Peyer's patch (tissue), 4 donors: ENCODE measurements around the gene SURF4. TPM values are rescaled to one million over a fixed set of nuclear protein-coding genes. Genes with fewer than 3 reads are reported as not detected.
"Not testable (repeated sequence)": the region's sequence is repeated elsewhere in the genome, so short reads cannot be mapped to it uniquely, and the experiment has no call there.

Experiments used
- DNase-seq, 3 donors: peaks; one replicate each; pipeline ENCODE4 v3.0.0-alpha.2; 2017 to 2019
- H3K27ac ChIP-seq, 4 donors: fragments of 200-600 bp; sonication (generic); one replicate each; pipeline ENCODE4 v1.5.1; 2016 to 2019
- H3K27me3 ChIP-seq, 2 donors: fragments of 200-600 bp; sonication (generic); one replicate each; pipeline ENCODE4 v1.5.1; 2019
- H3K36me3 ChIP-seq, 3 donors: fragments of 200-600 bp; sonication (generic); one replicate each; pipeline ENCODE4 v1.5.1; 2016 to 2019
- H3K4me1 ChIP-seq, 4 donors: fragments of 200-600 bp; sonication (generic); one replicate each; pipeline ENCODE4 v1.5.1; 2016 to 2019
- H3K4me3 ChIP-seq, 4 donors: fragments of 200-600 bp; sonication (generic); 1 replicate in 3 of 4; 2 replicates in 1 of 4; pipeline ENCODE4 v1.5.1; 2016 to 2019; ENCODE audit warnings: mild to moderate bottlenecking in 1 of 4
- H3K9me3 ChIP-seq, 4 donors: fragments of 200-600 bp; sonication (generic); one replicate each; pipeline ENCODE4 v1.5.1; 2016 to 2019; ENCODE audit warnings: mild to moderate bottlenecking in 1 of 4
- CTCF ChIP-seq, 6 experiments: fragments of 450-650 bp in 4 of 6; fragments of 200-600 bp in 2 of 6; sonication (generic) in 1 of 6; IDR thresholded peaks; one replicate each; pipeline ENCODE4 v1.5.1; 2017 to 2019; ENCODE audit warnings: antibody characterized with exemption in 6 of 6, mild to moderate bottlenecking in 3 of 6, moderate library complexity in 1 of 6
- POLR2A ChIP-seq, 2 donors: fragments of 450-650 bp; IDR thresholded peaks; one replicate each; pipeline ENCODE4 v1.5.1; 2017; ENCODE audit warnings: antibody characterized with exemption in 2 of 2, mild to moderate bottlenecking in 2 of 2, moderate library complexity in 2 of 2
- small RNA-seq, 2 donors: library from RNA; depleted of rRNA; stranded (forward); fragments of <200 nt; gene quantifications; one replicate each; pipeline ENCODE3, GENCODE V24; 2016
- total RNA-seq, 4 donors: library from RNA; depleted of rRNA; stranded (reverse); fragments of >200 nt; gene quantifications; one replicate each; pipeline ENCODE4 v1.1.0, GENCODE V29; 2016

Gene SURF4
- total RNA-seq, 4 donors from 2014 or later: 56.9 to 281 (median 225) TPM

- peak in 1 of 3 donors; percentile 19 for DNase-seq
These were observed 53.2 kb downstream of the SURF4 start for GRCh38 chr9:133322701-133323100.

DNA sequence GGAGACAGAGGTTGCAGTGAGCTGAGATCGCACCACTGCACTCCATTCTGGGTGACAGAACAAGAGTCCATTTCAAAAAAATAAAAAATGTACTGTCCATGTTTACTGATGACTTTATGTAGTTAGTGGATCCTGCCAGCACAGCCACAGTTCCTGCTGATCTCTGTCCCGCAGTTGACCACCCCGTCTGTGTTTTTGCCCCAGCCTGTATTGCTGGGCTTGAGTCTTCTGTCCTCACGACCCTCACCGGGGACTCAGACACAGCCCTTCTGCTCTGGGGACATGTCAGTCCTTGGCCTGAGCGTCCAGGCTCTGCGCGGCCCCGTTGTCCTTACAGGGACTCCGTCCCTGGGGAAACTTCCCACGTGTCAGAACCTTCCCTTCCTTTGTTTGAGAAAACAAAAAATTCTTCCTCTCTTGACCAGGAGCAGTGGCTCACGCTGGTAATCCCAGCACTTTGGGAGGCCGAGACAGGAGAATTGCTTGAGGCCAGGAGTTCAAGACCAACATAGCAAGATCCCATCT is 54.4 kb downstream of the SURF4 start:
- Histone ChIP-seq H3K36me3 (no peaks in the 10 kb centered on the region), H3K9me3 (no peaks in the 10 kb centered on the region), H3K27me3 (no peaks in the 10 kb centered on the region), H3K27ac (no peak overlapping the region), H3K4me3 (no peak overlapping the region), H3K4me1 (no peaks in the 10 kb centered on the region)
- peak in 2 of 3 donors; percentile 0 to 18 for DNase-seq
- TF ChIP-seq POLR2A (IDR thresholded peaks at IDR 0.05) (no peak), CTCF (IDR thresholded peaks at IDR 0.05) (no peak)

More at GRCh38 chr9:133322701-133323100, 53.2 kb downstream of the SURF4 start:
- no peak overlapping the region for H3K4me3 ChIP-seq
- no peaks in the 10 kb centered on the region for H3K4me1 ChIP-seq
- no peaks in the 10 kb centered on the region for H3K27me3 ChIP-seq
- H3K27ac ChIP-seq: no peak overlapping the region
- H3K36me3 ChIP-seq: no peaks in the 10 kb centered on the region
- H3K9me3 ChIP-seq: no peaks in the 10 kb centered on the region
- TF ChIP-seq POLR2A (IDR thresholded peaks at IDR 0.05) (no peak), CTCF (IDR thresholded peaks at IDR 0.05) (no peak)

GRCh38 chr9:133320421-133320881 is 55.4 kb downstream of the SURF4 start:
- Histone ChIP-seq H3K36me3 (no peaks in the 10 kb centered on the region), H3K9me3 (no peaks in the 10 kb centered on the region), H3K4me1 (no peaks in the 10 kb centered on the region), H3K27me3 (no peaks in the 10 kb centered on the region), H3K4me3 (no peak overlapping the region), H3K27ac (no peak overlapping the region)
- DNase-seq: peak in 2 of 3 donors; percentile 11 to 28
- TF ChIP-seq CTCF (IDR thresholded peaks at IDR 0.05) (no peak), POLR2A (IDR thresholded peaks at IDR 0.05) (no peak)

DNA sequence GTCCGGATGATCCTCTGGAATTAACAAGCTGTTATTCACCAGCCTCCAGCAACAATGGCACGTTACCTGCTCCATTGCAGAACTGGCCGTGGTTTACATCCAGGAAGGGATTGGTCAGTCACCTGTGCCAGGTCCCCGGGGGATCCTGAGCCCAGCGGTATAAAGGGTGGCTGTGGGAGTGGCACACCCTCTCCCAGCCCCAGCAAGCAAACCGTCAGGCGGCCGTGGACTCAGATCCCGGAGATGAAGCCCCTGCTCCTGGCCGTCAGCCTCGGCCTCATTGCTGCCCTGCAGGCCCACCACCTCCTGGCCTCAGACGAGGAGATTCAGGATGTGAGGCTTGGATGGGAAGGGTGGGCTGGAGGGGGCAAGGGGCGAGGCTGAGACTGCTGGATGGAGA is 58.3 kb downstream of the SURF4 start:
- peak in 1 of 3 donors; percentile 32 for DNase-seq
- H3K9me3 ChIP-seq, H3K27me3 ChIP-seq, H3K4me1 ChIP-seq, H3K36me3 ChIP-seq, H3K4me3 ChIP-seq, H3K27ac ChIP-seq: not testable (repeated sequence)

DNA sequence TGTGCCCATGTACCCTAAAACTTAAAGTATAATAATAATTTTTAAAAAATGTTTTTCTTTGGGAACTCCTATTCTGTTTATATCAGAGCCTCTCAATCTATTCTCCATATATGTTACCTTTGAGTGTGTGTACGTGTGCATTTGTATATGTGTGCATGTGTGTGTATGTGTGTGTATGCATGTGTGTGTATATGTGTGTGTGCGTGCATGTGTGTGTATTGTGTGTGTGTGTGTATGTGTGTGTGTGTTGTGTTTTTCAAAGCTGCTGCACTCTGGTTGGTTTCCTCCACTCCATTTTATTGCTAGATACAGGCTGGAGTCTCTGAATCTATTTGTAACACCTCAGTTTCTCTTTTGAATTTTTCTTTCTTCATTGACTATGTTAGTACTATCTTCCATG is 59.9 kb downstream of the SURF4 start:
- H3K4me3 ChIP-seq: no peak overlapping the region
- TF ChIP-seq CTCF (IDR thresholded peaks at IDR 0.05) (no peak), POLR2A (IDR thresholded peaks at IDR 0.05) (no peak)
- no peak overlapping the region for H3K27ac ChIP-seq
- no peak for DNase-seq
- H3K9me3 ChIP-seq: no peaks in the 10 kb centered on the region
- no peaks in the 10 kb centered on the region for H3K4me1 ChIP-seq
- no peaks in the 10 kb centered on the region for H3K36me3 ChIP-seq
- no peaks in the 10 kb centered on the region for H3K27me3 ChIP-seq

Small RNAs within 50 kb of the gene (small RNA-seq; reads per million reads assigned to genes)
- gene RF00019 (0 reads per million in 2 donors), gene SNORD24 (0 reads per million in 2 donors), gene SNORD36A (0 reads per million in 2 donors), gene SNORD36B (0 reads per million in 2 donors), gene SNORD36C (0 reads per million in 2 donors)

Other genes with a start within 250 kb of the SURF4 start
- gene GBGT1, start 212.1 kb downstream of the SURF4 start, total RNA-seq: 10 to 100 TPM in 3 of 4 donors, 1 to 10 TPM in 1; 7.0 to 49.5 (median 14.1) TPM
- gene OBP2B, start 166.8 kb downstream of the SURF4 start, total RNA-seq: not detected
- 100 to 1,000 TPM in 2 of 4 donors, 10 to 100 TPM in 2; 43.7 to 283 (median 148) TPM for gene ABO, start 100.9 kb downstream of the SURF4 start, total RNA-seq
- 10 to 100 TPM; 16.1 to 41.2 (median 26.8) TPM for gene SURF6, start 39.9 kb downstream of the SURF4 start, total RNA-seq
- gene MED22, start 27.9 kb downstream of the SURF4 start, total RNA-seq: 10 to 100 TPM; 23.5 to 42.1 (median 31.2) TPM
- 1,000 to 10,000 TPM in 1 of 4 donors, 100 to 1,000 TPM in 3; 708 to 1,565 (median 870) TPM for gene RPL7A, start 27.8 kb downstream of the SURF4 start, total RNA-seq
- gene SURF1, start 19.6 kb downstream of the SURF4 start, total RNA-seq: 10 to 100 TPM; 41.2 to 75.1 (median 53.4) TPM
- 10 to 100 TPM in 3 of 4 donors, 1 to 10 TPM in 1; 5.4 to 18.9 (median 15.3) TPM for gene SURF2, start 19.5 kb downstream of the SURF4 start, total RNA-seq
- gene STKLD1, start 306 bp upstream of the SURF4 start, total RNA-seq: under 1 TPM in 1 of 4 donors, not detected in 3; 0.94 TPM
- 10 to 100 TPM; 15.6 to 37.1 (median 19.4) TPM for gene REXO4, start 42.0 kb upstream of the SURF4 start, total RNA-seq
- gene ADAMTS13, start 46.3 kb upstream of the SURF4 start, total RNA-seq: 10 to 100 TPM in 1 of 4 donors, 1 to 10 TPM in 3; 4.4 to 13.2 (median 5.7) TPM
- 10 to 100 TPM; 13.2 to 68.5 (median 54.4) TPM for gene CACFD1, start 83.9 kb upstream of the SURF4 start, total RNA-seq
- gene SLC2A6, start 103.0 kb upstream of the SURF4 start, total RNA-seq: 10 to 100 TPM in 1 of 4 donors, 1 to 10 TPM in 2, under 1 TPM in 1; 0.95 to 10.7 (median 2.2) TPM
- gene MYMK, start 148.9 kb upstream of the SURF4 start, total RNA-seq: not detected
- gene ADAMTSL2, start 158.6 kb upstream of the SURF4 start, total RNA-seq: 10 to 100 TPM in 1 of 4 donors, 1 to 10 TPM in 2, under 1 TPM in 1; 0.40 to 14.0 (median 1.8) TPM
- gene FAM163B, start 233.3 kb upstream of the SURF4 start, total RNA-seq: not detected